ENCODE measurements around the gene CNGB1.
"Not testable (repeated sequence)": the region's sequence is repeated elsewhere in the genome, so short reads cannot be mapped to it uniquely, and the experiment has no call there.

CNGB1 gene

GRCh38 chr16:57979006-57979585, 8.2 kb upstream of the CNGB1 start:
- TF ChIP-seq EZH2 (IDR thresholded peaks at IDR 0.05; ENCODE audit: borderline replicate concordance, low read length) (no peak), CTCF (IDR thresholded peaks at IDR 0.05; ENCODE audit: low read length) (no peak)

GRCh38 chr16:57978070-57978465, 7.1 kb upstream of the CNGB1 start:
- H2AFZ ChIP-seq (ENCODE audit: low read length); H4K20me1 ChIP-seq (ENCODE audit: insufficient read depth, low read length); H3K79me2 ChIP-seq (ENCODE audit: insufficient read depth, low read length); H3K4me3 ChIP-seq (ENCODE audit: low read depth, low read length, poor library complexity, severe bottlenecking); H3K4me2 ChIP-seq (ENCODE audit: low read length); H3K9ac ChIP-seq (ENCODE audit: low read length); H3K4me1 ChIP-seq (ENCODE audit: insufficient read depth, low read length, severe bottlenecking); H3K9me3 ChIP-seq (ENCODE audit: low read length); H3K9me2 ChIP-seq (ENCODE audit: low read depth, low read length); H3K36me3 ChIP-seq (ENCODE audit: insufficient read depth, low read length); H3K27me3 ChIP-seq (ENCODE audit: insufficient read depth, low read length); H3F3A ChIP-seq (ENCODE audit: insufficient read depth, low read length); H3K27ac ChIP-seq (ENCODE audit: low read depth, low read length, poor library complexity, severe bottlenecking): not testable (repeated sequence)

More at GRCh38 chr16:57979006-57979585, 8.2 kb upstream of the CNGB1 start:
- H3K4me1 ChIP-seq (ENCODE audit: insufficient read depth, low read length, severe bottlenecking), result no peaks in the 10 kb centered on the region
- no peak overlapping the region for H2AFZ ChIP-seq (ENCODE audit: low read length)
- H3K27me3 ChIP-seq (ENCODE audit: insufficient read depth, low read length), result no peaks in the 10 kb centered on the region
- H3K4me2 ChIP-seq (ENCODE audit: low read length), result no peak overlapping the region
- no peaks in the 10 kb centered on the region for H4K20me1 ChIP-seq (ENCODE audit: insufficient read depth, low read length)
- H3K36me3 ChIP-seq (ENCODE audit: insufficient read depth, low read length), result no peaks in the 10 kb centered on the region
- H3K79me2 ChIP-seq (ENCODE audit: insufficient read depth, low read length), result no peaks in the 10 kb centered on the region
- no peaks in the 10 kb centered on the region for H3K9me3 ChIP-seq (ENCODE audit: low read length)
- no peak overlapping the region for H3K4me3 ChIP-seq (ENCODE audit: low read depth, low read length, poor library complexity, severe bottlenecking)
- no peak overlapping the region for H3K27ac ChIP-seq (ENCODE audit: low read depth, low read length, poor library complexity, severe bottlenecking)
- H3F3A ChIP-seq (ENCODE audit: insufficient read depth, low read length), result no peaks in the 10 kb centered on the region
- H3K9me2 ChIP-seq (ENCODE audit: low read depth, low read length), result no peaks in the 10 kb centered on the region
- no peak overlapping the region for H3K9ac ChIP-seq (ENCODE audit: low read length)

GRCh38 chr16:57977418-57978069, 6.6 kb upstream of the CNGB1 start:
- Histone ChIP-seq H3K9me3 (ENCODE audit: low read length) (no peaks in the 10 kb centered on the region), H4K20me1 (ENCODE audit: insufficient read depth, low read length) (no peaks in the 10 kb centered on the region), H2AFZ (ENCODE audit: low read length) (no peak overlapping the region), H3F3A (ENCODE audit: insufficient read depth, low read length) (no peaks in the 10 kb centered on the region), H3K79me2 (ENCODE audit: insufficient read depth, low read length) (no peaks in the 10 kb centered on the region), H3K27ac (ENCODE audit: low read depth, low read length, poor library complexity, severe bottlenecking) (no peak overlapping the region), H3K36me3 (ENCODE audit: insufficient read depth, low read length) (no peaks in the 10 kb centered on the region), H3K27me3 (ENCODE audit: insufficient read depth, low read length) (no peaks in the 10 kb centered on the region), H3K4me3 (ENCODE audit: low read depth, low read length, poor library complexity, severe bottlenecking) (no peak overlapping the region), H3K4me2 (ENCODE audit: low read length) (no peak overlapping the region), H3K9me2 (ENCODE audit: low read depth, low read length) (no peaks in the 10 kb centered on the region), H3K4me1 (ENCODE audit: insufficient read depth, low read length, severe bottlenecking) (no peaks in the 10 kb centered on the region), H3K9ac (ENCODE audit: low read length) (no peak overlapping the region)
- TF ChIP-seq CTCF (IDR thresholded peaks at IDR 0.05; ENCODE audit: low read length) (no peak), EZH2 (IDR thresholded peaks at IDR 0.05; ENCODE audit: borderline replicate concordance, low read length) (no peak)

- no peaks in the 10 kb centered on the region for H3K4me1 ChIP-seq (ENCODE audit: insufficient read depth, low read length, severe bottlenecking)
- no peaks in the 10 kb centered on the region for H3K27me3 ChIP-seq (ENCODE audit: insufficient read depth, low read length)
- H3K79me2 ChIP-seq (ENCODE audit: insufficient read depth, low read length), result no peaks in the 10 kb centered on the region
- H3K4me3 ChIP-seq (ENCODE audit: low read depth, low read length, poor library complexity, severe bottlenecking), result no peak overlapping the region
- H3K27ac ChIP-seq (ENCODE audit: low read depth, low read length, poor library complexity, severe bottlenecking), result no peak overlapping the region
- H3K9me2 ChIP-seq (ENCODE audit: low read depth, low read length), result no peaks in the 10 kb centered on the region
- H2AFZ ChIP-seq (ENCODE audit: low read length), result no peak overlapping the region
- TF ChIP-seq CTCF (IDR thresholded peaks at IDR 0.05; ENCODE audit: low read length) (no peak), EZH2 (IDR thresholded peaks at IDR 0.05; ENCODE audit: borderline replicate concordance, low read length) (no peak)
- no peaks in the 10 kb centered on the region for H3K36me3 ChIP-seq (ENCODE audit: insufficient read depth, low read length)
- H3K4me2 ChIP-seq (ENCODE audit: low read length), result no peak overlapping the region
- H4K20me1 ChIP-seq (ENCODE audit: insufficient read depth, low read length), result no peaks in the 10 kb centered on the region
- H3K9ac ChIP-seq (ENCODE audit: low read length), result no peak overlapping the region
- no peaks in the 10 kb centered on the region for H3F3A ChIP-seq (ENCODE audit: insufficient read depth, low read length)
- H3K9me3 ChIP-seq (ENCODE audit: low read length), result no peaks in the 10 kb centered on the region
Observed at GRCh38 chr16:57976331-57976796, 5.4 kb upstream of the CNGB1 start.

Measured in OCI-LY1 (cell line).